ENCODE results near the gene RNASET2. TPM values are rescaled to one million over a fixed set of nuclear protein-coding genes. Genes with fewer than 3 reads are reported as not detected.
"Not testable (repeated sequence)": the region's sequence is repeated elsewhere in the genome, so short reads cannot be mapped to it uniquely, and the experiment has no call there.

The RNASET2 gene
- total RNA-seq, 4 donors from 2014 or later, result 121 to 191 (median 176) TPM

DNA sequence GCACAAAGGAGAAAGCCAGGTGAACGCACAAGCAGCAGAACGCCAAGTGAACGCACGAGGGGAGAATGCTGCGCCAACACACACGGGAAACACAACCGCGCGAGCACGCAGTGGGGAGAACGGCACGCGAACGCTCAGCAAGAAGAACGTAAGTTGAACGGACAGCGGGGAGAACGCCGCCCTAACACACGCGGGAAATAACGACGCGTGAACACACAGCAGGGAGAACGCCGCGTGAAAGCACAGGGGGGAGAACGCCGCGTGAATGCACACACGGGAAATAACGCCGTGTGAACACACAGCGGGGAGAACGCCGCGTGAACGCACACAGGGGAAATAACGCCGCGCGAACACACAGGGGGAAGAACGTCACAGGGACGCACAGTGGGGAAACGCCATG is 54.7 kb downstream of the RNASET2 start:
- 94 to 95% methylated on average over 40 to 45 of the region's 45 CpGs for WGBS, 2 donors (ENCODE audit: low coverage in 1 of 2)
- Histone ChIP-seq H3K27ac (no peak overlapping the region), H3K36me3 (no peaks in the 10 kb centered on the region), H3K4me1 (no peaks in the 10 kb centered on the region), H3K4me3 (no peak overlapping the region), H3K9me3 (no peaks in the 10 kb centered on the region), H3K27me3 (no peaks in the 10 kb centered on the region)
- intact Hi-C loops (cut with DNase I; ENCODE audit: low total_unique reads), result no loop called here
- no peak for TF ChIP-seq POLR2A (IDR thresholded peaks at IDR 0.05)
- in situ Hi-C loops (cut with MboI; ENCODE audit: low pct_ligation_motif_present in 1 of 4, low pct_unique_long_range_greater_than_20kb in 1 of 4, low sequenced_read_pairs in 3 of 4), result no loop called here
- no peak for DNase-seq

DNA sequence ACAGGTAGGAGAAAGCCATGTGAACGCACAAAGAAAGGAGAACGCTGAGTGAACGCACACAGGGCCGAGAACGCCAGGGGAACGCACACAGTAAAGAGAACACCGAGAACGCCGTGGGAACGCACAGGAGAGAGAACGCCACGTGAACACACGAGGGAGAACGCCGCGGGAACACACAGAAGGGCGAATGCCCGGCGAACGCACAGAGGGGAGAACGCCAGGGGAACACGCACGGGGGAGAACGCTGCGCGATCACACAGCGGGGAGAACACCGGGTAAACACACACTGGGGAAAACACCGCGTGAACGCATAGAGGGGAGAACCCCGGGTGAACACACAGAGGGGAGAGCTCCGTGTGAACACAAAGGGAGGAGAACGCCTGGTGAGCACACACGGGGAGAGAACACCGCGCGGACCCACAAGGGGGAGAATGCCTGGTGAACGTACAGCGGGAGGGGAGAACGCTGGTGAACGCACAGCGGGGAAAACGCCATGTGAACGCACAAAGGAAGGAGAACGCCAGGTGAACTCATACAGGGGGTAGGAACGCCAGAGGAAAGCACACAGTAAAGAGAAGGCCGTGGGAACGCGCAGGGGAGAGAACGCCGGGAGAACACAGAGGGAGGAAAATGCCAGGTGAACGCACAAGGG is 55.3 kb downstream of the RNASET2 start:
- 87 to 96% methylated on average over 9 to 53 of the region's 53 CpGs for WGBS, 2 donors (ENCODE audit: low coverage in 1 of 2)
- Histone ChIP-seq H3K36me3 (no peaks in the 10 kb centered on the region), H3K27ac (no peak overlapping the region), H3K4me1 (no peaks in the 10 kb centered on the region), H3K4me3 (no peak overlapping the region), H3K27me3 (no peaks in the 10 kb centered on the region), H3K9me3 (no peaks in the 10 kb centered on the region)
- in situ Hi-C loops (cut with MboI; ENCODE audit: low pct_ligation_motif_present in 1 of 4, low pct_unique_long_range_greater_than_20kb in 1 of 4, low sequenced_read_pairs in 3 of 4) (no loop called here), intact Hi-C loops (cut with DNase I; ENCODE audit: low total_unique reads) (no loop called here)
- TF ChIP-seq POLR2A (IDR thresholded peaks at IDR 0.05), result no peak
- TF ChIP-seq POLR2AphosphoS5 (IDR thresholded peaks at IDR 0.05), result no peak
- TF ChIP-seq EP300 (IDR thresholded peaks at IDR 0.05; ENCODE audit: low read depth), result no peak
- TF ChIP-seq, protein P1, sequence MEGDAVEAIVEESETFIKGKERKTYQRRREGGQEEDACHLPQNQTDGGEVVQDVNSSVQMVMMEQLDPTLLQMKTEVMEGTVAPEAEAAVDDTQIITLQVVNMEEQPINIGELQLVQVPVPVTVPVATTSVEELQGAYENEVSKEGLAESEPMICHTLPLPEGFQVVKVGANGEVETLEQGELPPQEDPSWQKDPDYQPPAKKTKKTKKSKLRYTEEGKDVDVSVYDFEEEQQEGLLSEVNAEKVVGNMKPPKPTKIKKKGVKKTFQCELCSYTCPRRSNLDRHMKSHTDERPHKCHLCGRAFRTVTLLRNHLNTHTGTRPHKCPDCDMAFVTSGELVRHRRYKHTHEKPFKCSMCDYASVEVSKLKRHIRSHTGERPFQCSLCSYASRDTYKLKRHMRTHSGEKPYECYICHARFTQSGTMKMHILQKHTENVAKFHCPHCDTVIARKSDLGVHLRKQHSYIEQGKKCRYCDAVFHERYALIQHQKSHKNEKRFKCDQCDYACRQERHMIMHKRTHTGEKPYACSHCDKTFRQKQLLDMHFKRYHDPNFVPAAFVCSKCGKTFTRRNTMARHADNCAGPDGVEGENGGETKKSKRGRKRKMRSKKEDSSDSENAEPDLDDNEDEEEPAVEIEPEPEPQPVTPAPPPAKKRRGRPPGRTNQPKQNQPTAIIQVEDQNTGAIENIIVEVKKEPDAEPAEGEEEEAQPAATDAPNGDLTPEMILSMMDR (IDR thresholded peaks at IDR 0.05), result no peak
- DNase-seq, result no peak

DNA sequence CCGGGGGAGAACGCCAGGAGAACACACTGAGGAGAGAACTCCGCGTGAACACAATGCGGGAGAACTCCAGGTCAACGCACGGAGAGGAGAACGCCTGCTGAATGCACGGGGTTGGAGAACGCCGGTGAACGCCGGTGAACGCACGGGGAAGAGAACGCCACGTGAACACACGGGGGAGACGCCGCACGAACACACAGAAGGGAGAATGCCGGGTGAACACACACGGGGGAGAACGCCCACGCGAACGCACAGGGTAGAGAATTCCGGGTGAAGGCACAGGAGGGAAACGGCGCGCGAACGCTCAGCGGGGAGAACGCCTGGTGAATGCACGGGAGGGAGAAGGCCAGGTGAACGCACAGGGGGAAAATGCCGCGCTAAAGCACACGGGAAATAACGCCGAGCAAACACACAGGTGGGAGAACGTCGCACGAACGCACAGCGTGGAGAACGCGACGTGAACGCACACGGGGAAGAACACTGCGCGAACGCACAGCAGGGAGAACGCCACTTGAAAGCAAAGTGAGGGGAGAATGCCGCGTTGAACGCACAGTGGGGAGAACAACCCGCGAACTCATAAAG is 56.1 kb downstream of the RNASET2 start:
- no peak for DNase-seq
- in situ Hi-C loops (cut with MboI; ENCODE audit: low pct_ligation_motif_present in 1 of 4, low pct_unique_long_range_greater_than_20kb in 1 of 4, low sequenced_read_pairs in 3 of 4), result no loop called here
- 95 to 98% methylated on average over 19 to 61 of the region's 61 CpGs for WGBS, 2 donors (ENCODE audit: low coverage in 1 of 2)
- H3K9me3 ChIP-seq, result no peaks in the 10 kb centered on the region
- no peaks in the 10 kb centered on the region for H3K4me1 ChIP-seq
- H3K27me3 ChIP-seq, result no peaks in the 10 kb centered on the region
- TF ChIP-seq POLR2AphosphoS5 (IDR thresholded peaks at IDR 0.05) (no peak), EP300 (IDR thresholded peaks at IDR 0.05; ENCODE audit: low read depth) (no peak), POLR2A (IDR thresholded peaks at IDR 0.05) (no peak)
- TF ChIP-seq, protein P1 (IDR thresholded peaks at IDR 0.05), result no peak
- H3K4me3 ChIP-seq, result no peak overlapping the region
- intact Hi-C loops (cut with DNase I; ENCODE audit: low total_unique reads), result no loop called here
- no peaks in the 10 kb centered on the region for H3K36me3 ChIP-seq
- no peak overlapping the region for H3K27ac ChIP-seq

DNA sequence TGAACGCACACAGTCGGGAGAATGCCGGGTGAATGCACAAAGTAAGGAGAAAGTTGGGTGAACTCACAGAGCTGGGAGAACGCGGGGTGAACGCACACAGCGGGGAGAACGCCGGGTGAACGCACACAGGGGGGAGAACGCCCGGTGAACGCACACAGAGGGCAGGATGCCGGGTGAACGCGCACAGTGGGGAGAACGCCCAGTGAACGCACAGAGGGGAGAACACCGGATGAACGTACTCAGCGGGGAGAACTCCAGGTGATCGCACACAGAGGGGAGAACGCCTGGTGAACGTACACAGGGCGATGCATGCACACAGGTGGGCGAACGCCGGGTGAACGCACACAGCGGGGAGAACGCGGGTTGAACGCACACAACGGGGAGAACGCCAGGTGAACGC is 57.4 kb downstream of the RNASET2 start:
- WGBS, 2 donors (ENCODE audit: low coverage in 1 of 2), result 94 to 96% methylated on average over 18 to 36 of the region's 36 CpGs
- intact Hi-C loops (cut with DNase I; ENCODE audit: low total_unique reads), result no loop called here
- Histone ChIP-seq H3K4me1 (no peaks in the 10 kb centered on the region), H3K4me3 (no peak overlapping the region), H3K9me3 (no peaks in the 10 kb centered on the region), H3K36me3 (no peaks in the 10 kb centered on the region), H3K27me3 (no peaks in the 10 kb centered on the region), H3K27ac (no peak overlapping the region)
- DNase-seq, result no peak
- in situ Hi-C loops (cut with MboI; ENCODE audit: low pct_ligation_motif_present in 1 of 4, low pct_unique_long_range_greater_than_20kb in 1 of 4, low sequenced_read_pairs in 3 of 4), result no loop called here
- TF ChIP-seq POLR2A (IDR thresholded peaks at IDR 0.05), result no peak
- TF ChIP-seq EP300 (IDR thresholded peaks at IDR 0.05; ENCODE audit: low read depth), result no peak
- TF ChIP-seq POLR2AphosphoS5 (IDR thresholded peaks at IDR 0.05), result no peak
- TF ChIP-seq, protein P1 (IDR thresholded peaks at IDR 0.05), result no peak

DNA sequence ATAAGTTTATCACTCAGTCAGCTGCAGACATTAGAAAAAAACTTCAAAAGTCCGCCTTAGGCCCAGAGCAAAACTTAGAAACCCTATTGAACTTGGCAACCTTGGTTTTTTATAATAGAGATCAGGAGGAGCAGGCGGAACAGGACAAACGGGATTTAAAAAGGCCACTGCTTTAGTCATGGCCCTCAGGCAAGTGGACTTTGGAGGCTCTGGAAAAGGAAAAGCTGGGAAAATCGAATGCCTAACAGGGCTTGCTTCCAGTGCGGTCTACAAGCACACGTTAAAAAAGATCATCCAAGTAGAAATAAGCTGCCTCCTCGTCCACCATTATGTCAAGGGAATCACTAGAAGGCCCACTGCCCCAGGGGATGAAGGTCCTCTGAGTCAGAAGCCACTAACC is 61.7 kb downstream of the RNASET2 start:
- WGBS, 2 donors (ENCODE audit: low coverage in 1 of 2), result 48 to 63% methylated on average over 6 to 7 of the region's 7 CpGs
- in situ Hi-C loops (cut with MboI; ENCODE audit: low pct_ligation_motif_present in 1 of 4, low pct_unique_long_range_greater_than_20kb in 1 of 4, low sequenced_read_pairs in 3 of 4); H3K4me3 ChIP-seq; intact Hi-C loops (cut with DNase I; ENCODE audit: low total_unique reads); DNase-seq; H3K9me3 ChIP-seq; H3K27me3 ChIP-seq; H3K4me1 ChIP-seq; H3K27ac ChIP-seq; H3K36me3 ChIP-seq: not testable (repeated sequence)

DNA sequence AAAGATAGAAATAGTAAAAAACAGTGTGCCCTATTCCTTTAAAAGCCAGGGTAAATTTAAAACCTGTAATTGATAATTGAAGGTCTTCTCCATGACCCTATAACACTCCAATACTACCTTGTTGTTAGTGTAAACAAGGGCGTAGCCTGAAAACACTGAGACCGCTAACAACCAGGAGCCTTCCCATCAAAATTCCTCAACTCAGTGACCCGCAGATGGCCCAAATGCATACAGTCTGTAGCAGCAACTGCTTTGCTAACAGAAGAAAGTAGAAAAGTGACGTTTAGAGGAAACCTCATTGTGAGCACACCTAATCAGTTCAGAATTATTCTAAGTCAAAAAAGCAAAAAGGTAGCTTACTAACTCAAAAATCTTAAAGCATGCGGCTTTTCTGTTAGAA is 63.9 kb downstream of the RNASET2 start:
- in situ Hi-C loops (cut with MboI; ENCODE audit: low pct_ligation_motif_present in 1 of 4, low pct_unique_long_range_greater_than_20kb in 1 of 4, low sequenced_read_pairs in 3 of 4); H3K27me3 ChIP-seq; H3K36me3 ChIP-seq; intact Hi-C loops (cut with DNase I; ENCODE audit: low total_unique reads); H3K27ac ChIP-seq; DNase-seq; H3K9me3 ChIP-seq; H3K4me1 ChIP-seq; H3K4me3 ChIP-seq: not testable (repeated sequence)
- 63 to 64% methylated on average over 4 to 5 of the region's 5 CpGs for WGBS, 2 donors (ENCODE audit: low coverage in 1 of 2)

DNA sequence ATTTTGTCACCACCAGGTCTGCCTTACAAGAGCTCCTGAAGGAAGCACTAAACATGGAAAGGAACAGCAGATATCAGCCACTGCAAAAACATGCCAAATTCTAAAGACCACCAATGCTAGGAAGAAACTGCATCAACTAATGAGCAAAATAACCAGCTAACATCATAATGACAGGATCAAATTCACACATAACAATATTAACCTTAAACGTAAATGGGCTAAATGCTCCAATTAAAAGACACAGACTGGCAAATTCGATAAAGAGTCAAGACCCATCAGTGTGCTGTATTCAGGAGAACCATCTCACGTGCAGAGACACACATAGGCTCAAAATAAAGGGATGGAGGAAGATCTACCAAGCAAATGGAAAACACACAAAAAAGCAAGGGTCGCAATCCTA is 69.6 kb downstream of the RNASET2 start:
- H3K4me3 ChIP-seq; DNase-seq; H3K36me3 ChIP-seq; H3K27ac ChIP-seq; H3K27me3 ChIP-seq; H3K4me1 ChIP-seq; in situ Hi-C loops (cut with MboI; ENCODE audit: low pct_ligation_motif_present in 1 of 4, low pct_unique_long_range_greater_than_20kb in 1 of 4, low sequenced_read_pairs in 3 of 4); H3K9me3 ChIP-seq; intact Hi-C loops (cut with DNase I; ENCODE audit: low total_unique reads): not testable (repeated sequence)
- 76% methylated on average over 4 of the region's 4 CpGs; no CpG with 5 or more reads in 1 of the 2 donors for WGBS, 2 donors (ENCODE audit: low coverage in 1 of 2)

DNA sequence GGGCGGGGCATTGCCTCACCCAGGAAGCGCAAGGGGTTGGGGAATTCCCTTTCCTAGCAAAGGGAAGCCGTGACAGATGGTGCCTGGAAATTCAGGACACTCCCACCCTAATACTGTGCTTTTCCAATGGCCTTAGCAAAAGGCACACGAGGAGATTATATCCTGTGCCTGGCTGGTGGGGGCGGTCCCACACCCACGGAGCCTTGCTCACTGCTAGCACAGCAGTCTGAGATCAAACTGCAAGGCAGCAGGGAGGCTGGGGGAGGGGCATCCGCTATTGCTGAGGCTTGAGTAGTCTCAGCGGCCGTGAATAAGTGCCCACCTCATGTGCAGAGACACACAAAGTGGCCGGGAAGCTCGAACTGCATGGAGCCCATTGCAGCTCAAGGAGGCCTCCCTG is 71.4 kb downstream of the RNASET2 start:
- H3K4me3 ChIP-seq; H3K9me3 ChIP-seq; in situ Hi-C loops (cut with MboI; ENCODE audit: low pct_ligation_motif_present in 1 of 4, low pct_unique_long_range_greater_than_20kb in 1 of 4, low sequenced_read_pairs in 3 of 4); H3K36me3 ChIP-seq; H3K4me1 ChIP-seq; H3K27ac ChIP-seq; H3K27me3 ChIP-seq; intact Hi-C loops (cut with DNase I; ENCODE audit: low total_unique reads); DNase-seq: not testable (repeated sequence)
- 90 to 92% methylated on average over 2 to 11 of the region's 11 CpGs for WGBS, 2 donors (ENCODE audit: low coverage in 1 of 2)
